Thyroid gland (tissue), 4 donors: ENCODE results near the gene MSH3.

Source experiments
- CTCF ChIP-seq, 6 experiments: fragments of 200-600 bp in 3 of 6; fragments of 450-650 bp in 3 of 6; sonication (generic) in 3 of 6; IDR thresholded peaks; one replicate each; pipeline ENCODE4 v1.5.1; 2016 to 2019; ENCODE audit warnings: antibody characterized with exemption in 6 of 6, mild to moderate bottlenecking in 2 of 6, inconsistent platforms in 1 of 6, moderate library complexity in 1 of 6
- POLR2A ChIP-seq, 2 donors: fragments of 450-650 bp; IDR thresholded peaks; one replicate each; pipeline ENCODE4 v1.6.1; 2017; ENCODE audit warnings: antibody characterized with exemption in 2 of 2, mild to moderate bottlenecking in 2 of 2, moderate library complexity in 1 of 2

DNA sequence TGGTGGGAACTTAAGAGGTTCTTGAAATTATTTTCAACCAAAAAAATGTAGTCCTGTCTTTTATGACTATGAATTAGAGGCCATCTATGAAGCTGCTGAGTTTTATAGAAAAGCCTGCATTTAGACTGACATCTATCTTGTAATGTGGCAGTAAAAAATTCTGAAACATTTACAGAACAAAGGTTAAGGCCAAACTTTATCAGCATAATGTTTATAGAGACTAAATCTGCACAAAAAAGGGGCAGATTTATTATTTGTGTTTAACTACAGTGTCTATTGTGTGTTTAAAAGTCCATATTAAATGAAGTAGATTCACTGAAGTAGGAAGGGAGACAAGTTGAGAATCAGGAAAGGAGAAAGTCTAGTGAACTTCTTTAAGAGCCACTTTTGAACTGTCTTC is 47.1 kb upstream of the MSH3 start:
- no peak for TF ChIP-seq CTCF (IDR thresholded peaks at IDR 0.05)
- TF ChIP-seq POLR2A (IDR thresholded peaks at IDR 0.05), result no peak
